Memory B cell (primary cell): ENCODE results near the gene ZNRF3.

ENCODE experiments used
- ATAC-seq: fragments of 150-1000 bp; cut with Tn5 transposase; 2 replicates; pipeline ENCODE4 v1.10.0; 2021; ENCODE audit warnings: low read depth, mild to moderate bottlenecking, moderate library complexity
- DNase-seq, 2 donors: peaks; one replicate each; pipeline ENCODE4 v3.0.0; 2022; ENCODE audit warnings: low spot score in 2 of 2
- H3K27ac Mint-ChIP-seq: one replicate; pipeline ENCODE4 v1.8.0; 2022; ENCODE audit warnings: mild to moderate bottlenecking, moderate library complexity, mixed read lengths
- H3K27me3 Mint-ChIP-seq: one replicate; pipeline ENCODE4 v1.8.0; 2022; ENCODE audit warnings: mixed read lengths
- H3K36me3 Mint-ChIP-seq: one replicate; pipeline ENCODE4 v1.8.0; 2022; ENCODE audit warnings: mild to moderate bottlenecking, mixed read lengths
- H3K4me1 Mint-ChIP-seq: one replicate; pipeline ENCODE4 v1.8.0; 2022; ENCODE audit warnings: mixed read lengths
- H3K4me3 Mint-ChIP-seq: one replicate; pipeline ENCODE4 v1.8.0; 2022; ENCODE audit warnings: mild to moderate bottlenecking, moderate library complexity, mixed read lengths
- H3K9me3 Mint-ChIP-seq: one replicate; pipeline ENCODE4 v1.8.0; 2022; ENCODE audit warnings: mixed read lengths

ZNRF3 gene

GRCh38 chr22:28892175-28892731 lies 8.9 kb downstream of the ZNRF3 start:
- Mint-ChIP-seq H3K27me3 (no peaks in the 10 kb centered on the region), H3K4me1 (peaks cover 8% of the 10 kb centered on the region), H3K36me3 (no peaks in the 10 kb centered on the region), H3K4me3 (no peak overlapping the region), H3K27ac (no peak overlapping the region), H3K9me3 (no peaks in the 10 kb centered on the region)
- DNase-seq (no peak), ATAC-seq (no peak)

DNA sequence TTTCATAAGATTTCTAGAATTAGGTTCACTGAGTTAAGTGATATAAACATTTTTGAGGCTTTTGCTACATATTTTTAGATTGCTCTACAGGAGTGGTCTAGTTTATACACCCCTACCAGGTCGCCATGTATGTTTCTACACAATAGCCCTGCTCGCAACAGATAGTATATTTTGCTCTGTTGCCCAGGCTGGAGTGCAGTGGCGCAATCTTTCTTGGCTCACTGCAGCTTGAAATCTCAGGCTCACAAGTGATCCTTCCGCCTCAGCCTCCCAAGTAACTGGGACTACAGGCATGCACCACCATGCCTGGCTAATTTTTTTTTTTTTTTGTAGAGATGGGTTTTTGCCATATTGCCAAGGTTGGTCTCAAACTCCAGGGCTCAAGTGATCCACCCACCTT lies 10.4 kb downstream of the ZNRF3 start:
- H3K36me3 Mint-ChIP-seq: no peaks in the 10 kb centered on the region
- no peak overlapping the region for H3K27ac Mint-ChIP-seq
- H3K4me3 Mint-ChIP-seq: no peak overlapping the region
- H3K27me3 Mint-ChIP-seq: peaks cover 1% of the 10 kb centered on the region
- DNase-seq (no peak), ATAC-seq (no peak)
- no peaks in the 10 kb centered on the region for H3K9me3 Mint-ChIP-seq
- H3K4me1 Mint-ChIP-seq: peaks cover 10% of the 10 kb centered on the region

GRCh38 chr22:28894334-28894733 lies 11.0 kb downstream of the ZNRF3 start:
- DNase-seq: no peak
- peaks cover 15% of the 10 kb centered on the region for H3K4me1 Mint-ChIP-seq
- H3K36me3 Mint-ChIP-seq: no peaks in the 10 kb centered on the region

DNA sequence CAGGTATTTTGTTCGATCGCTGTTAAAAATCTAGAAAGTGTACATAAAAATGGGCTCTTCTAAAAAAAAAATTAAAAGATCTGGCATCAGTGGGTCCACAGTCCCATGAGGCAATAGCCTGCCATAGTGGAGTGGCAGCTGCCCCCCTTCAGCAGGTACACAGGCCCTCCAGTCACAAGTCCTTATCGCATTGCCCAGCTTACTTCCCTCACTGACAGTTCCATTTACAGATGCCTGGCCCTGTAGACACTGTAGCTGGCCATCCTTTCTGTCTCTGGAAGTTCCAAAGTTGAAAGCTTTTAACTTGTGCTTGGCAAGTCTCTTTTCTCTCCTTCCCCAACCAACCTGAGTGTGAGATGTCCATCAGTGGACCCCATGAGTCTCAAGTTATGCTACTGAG lies 11.4 kb downstream of the ZNRF3 start:
- DNase-seq (no peak), ATAC-seq (no peak)
- Mint-ChIP-seq H3K9me3 (no peaks in the 10 kb centered on the region), H3K27me3 (peaks cover 1% of the 10 kb centered on the region), H3K27ac (no peak overlapping the region), H3K4me1 (peaks cover 16% of the 10 kb centered on the region), H3K36me3 (no peaks in the 10 kb centered on the region), H3K4me3 (no peak overlapping the region)

More at GRCh38 chr22:28894334-28894733, 11.0 kb downstream of the ZNRF3 start:
- ATAC-seq: no peak
- H3K27ac Mint-ChIP-seq: no peak overlapping the region
- H3K9me3 Mint-ChIP-seq: no peaks in the 10 kb centered on the region
- H3K4me3 Mint-ChIP-seq: no peak overlapping the region
- H3K27me3 Mint-ChIP-seq: peaks cover 1% of the 10 kb centered on the region

DNA sequence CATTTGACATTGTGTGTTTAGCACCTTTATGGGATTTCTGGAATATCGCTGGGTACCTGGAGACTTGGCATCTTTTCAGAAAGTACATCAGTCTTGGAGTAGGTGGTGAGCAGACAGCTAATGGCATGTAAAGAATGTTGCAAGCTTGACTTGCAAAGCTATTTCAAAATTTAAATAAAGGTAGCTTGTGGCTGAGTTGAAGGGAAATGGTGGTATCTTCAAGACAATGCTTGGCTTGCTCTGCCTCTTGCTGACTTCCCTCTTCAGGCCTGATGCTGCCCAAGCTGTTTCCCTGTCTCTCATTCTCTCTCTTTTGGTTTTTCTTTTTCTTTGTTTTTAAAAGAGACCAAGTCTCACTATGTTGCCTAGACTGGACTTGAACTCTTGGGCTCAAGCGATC lies 13.2 kb downstream of the ZNRF3 start:
- Mint-ChIP-seq H3K4me3 (no peak overlapping the region), H3K9me3 (no peaks in the 10 kb centered on the region), H3K27me3 (peaks cover 4% of the 10 kb centered on the region), H3K27ac (no peak overlapping the region), H3K36me3 (no peaks in the 10 kb centered on the region), H3K4me1 (peaks cover 22% of the 10 kb centered on the region)
- ATAC-seq (peak; percentile 60), DNase-seq (no peak)

- H3K36me3 Mint-ChIP-seq: no peaks in the 10 kb centered on the region
- ATAC-seq: no peak
Measured at GRCh38 chr22:28898233-28898629, 14.9 kb downstream of the ZNRF3 start.

GRCh38 chr22:28899199-28899853 lies 16.0 kb downstream of the ZNRF3 start:
- DNase-seq: no peak
- ATAC-seq: peak; percentile 59
- peaks cover 22% of the 10 kb centered on the region for H3K4me1 Mint-ChIP-seq
- H3K36me3 Mint-ChIP-seq: no peaks in the 10 kb centered on the region
- peaks cover 4% of the 10 kb centered on the region for H3K27me3 Mint-ChIP-seq
- no peaks in the 10 kb centered on the region for H3K9me3 Mint-ChIP-seq
- H3K27ac Mint-ChIP-seq: no peak overlapping the region
- H3K4me3 Mint-ChIP-seq: peak overlapping the region; percentile 5

More at GRCh38 chr22:28898233-28898629, 14.9 kb downstream of the ZNRF3 start:
- no peak for DNase-seq
- Mint-ChIP-seq H3K4me3 (no peak overlapping the region), H3K27ac (no peak overlapping the region), H3K27me3 (peaks cover 4% of the 10 kb centered on the region), H3K9me3 (no peaks in the 10 kb centered on the region), H3K4me1 (peaks cover 22% of the 10 kb centered on the region)

GRCh38 chr22:28900379-28900925 lies 17.1 kb downstream of the ZNRF3 start:
- Mint-ChIP-seq H3K27me3 (peaks cover 4% of the 10 kb centered on the region), H3K9me3 (no peaks in the 10 kb centered on the region), H3K27ac (no peak overlapping the region), H3K4me1 (peaks cover 22% of the 10 kb centered on the region), H3K4me3 (no peak overlapping the region), H3K36me3 (no peaks in the 10 kb centered on the region)
- DNase-seq: no peak
- no peak for ATAC-seq

DNA sequence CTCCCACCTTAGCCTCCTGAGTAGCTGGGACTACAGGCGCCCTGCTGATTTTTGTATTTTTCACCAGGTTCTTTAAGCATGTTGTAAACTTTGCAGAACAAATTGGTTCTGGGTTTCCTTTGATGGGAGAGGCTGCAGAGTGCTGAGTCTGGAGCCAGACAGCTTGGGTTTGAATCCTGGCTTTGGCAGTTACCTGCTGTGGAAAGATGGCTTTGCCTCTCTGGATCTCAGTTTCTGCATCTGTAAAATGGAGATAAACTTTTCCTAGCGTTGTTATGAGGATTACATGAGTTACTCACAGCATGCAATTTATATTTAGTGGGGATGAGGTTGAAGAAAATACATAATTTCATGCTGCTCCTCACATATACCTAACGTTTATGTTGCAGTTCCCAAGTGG lies 19.1 kb downstream of the ZNRF3 start:
- Mint-ChIP-seq H3K27me3 (peaks cover 4% of the 10 kb centered on the region), H3K9me3 (no peaks in the 10 kb centered on the region), H3K4me1 (peaks cover 13% of the 10 kb centered on the region), H3K27ac (no peak overlapping the region), H3K36me3 (no peaks in the 10 kb centered on the region), H3K4me3 (no peak overlapping the region)
- no peak for ATAC-seq
- no peak for DNase-seq

- ATAC-seq: no peak
- DNase-seq: no peak
- H3K36me3 Mint-ChIP-seq: no peaks in the 10 kb centered on the region
- H3K27me3 Mint-ChIP-seq: peaks cover 3% of the 10 kb centered on the region
- H3K4me1 Mint-ChIP-seq: peaks cover 11% of the 10 kb centered on the region
- H3K4me3 Mint-ChIP-seq: no peak overlapping the region
- no peak overlapping the region for H3K27ac Mint-ChIP-seq
- no peaks in the 10 kb centered on the region for H3K9me3 Mint-ChIP-seq
Measured at GRCh38 chr22:28903080-28903479, 19.7 kb downstream of the ZNRF3 start.

DNA sequence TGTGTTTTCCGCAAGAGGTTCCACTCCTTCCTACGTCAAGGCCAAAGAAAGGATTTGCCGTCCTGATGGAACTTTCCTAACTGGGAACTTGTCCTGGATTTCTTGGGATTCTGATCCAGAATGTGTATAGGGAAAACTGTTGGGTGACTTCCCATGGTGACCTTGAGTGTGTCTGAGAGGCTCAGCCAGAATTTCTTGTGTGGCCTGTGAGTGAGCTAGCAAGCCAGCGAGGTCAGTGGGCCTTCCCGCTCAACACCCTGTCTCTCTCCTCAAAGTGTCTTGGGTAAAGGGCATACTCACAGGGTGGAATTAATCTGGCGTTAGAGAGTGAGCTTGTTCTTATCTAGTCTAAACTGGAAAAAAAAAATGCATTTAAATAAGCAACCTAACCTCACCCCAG lies 20.4 kb downstream of the ZNRF3 start:
- Mint-ChIP-seq H3K36me3 (no peaks in the 10 kb centered on the region), H3K4me3 (no peak overlapping the region), H3K4me1 (peaks cover 11% of the 10 kb centered on the region), H3K27me3 (peaks cover 3% of the 10 kb centered on the region), H3K9me3 (no peaks in the 10 kb centered on the region), H3K27ac (no peak overlapping the region)
- DNase-seq (no peak), ATAC-seq (no peak)

GRCh38 chr22:28904211-28904896 lies 21.0 kb downstream of the ZNRF3 start:
- peaks cover 3% of the 10 kb centered on the region for H3K27me3 Mint-ChIP-seq
- H3K4me1 Mint-ChIP-seq: peaks cover 6% of the 10 kb centered on the region
- DNase-seq: no peak

GRCh38 chr22:28905256-28905832 lies 22.0 kb downstream of the ZNRF3 start:
- Mint-ChIP-seq H3K27ac (no peak overlapping the region), H3K27me3 (peaks cover 3% of the 10 kb centered on the region), H3K9me3 (no peaks in the 10 kb centered on the region), H3K4me1 (peaks cover 2% of the 10 kb centered on the region), H3K36me3 (no peaks in the 10 kb centered on the region), H3K4me3 (no peak overlapping the region)
- ATAC-seq (no peak), DNase-seq (no peak)

More at GRCh38 chr22:28904211-28904896, 21.0 kb downstream of the ZNRF3 start:
- ATAC-seq: no peak
- Mint-ChIP-seq H3K4me3 (no peak overlapping the region), H3K27ac (no peak overlapping the region), H3K36me3 (no peaks in the 10 kb centered on the region), H3K9me3 (no peaks in the 10 kb centered on the region)

- Mint-ChIP-seq H3K4me3 (no peak overlapping the region), H3K9me3 (no peaks in the 10 kb centered on the region), H3K27ac (no peak overlapping the region), H3K27me3 (peaks cover 1% of the 10 kb centered on the region), H3K36me3 (no peaks in the 10 kb centered on the region), H3K4me1 (peaks cover under 1% of the 10 kb centered on the region)
- no peak for DNase-seq
- ATAC-seq: no peak
Measured at GRCh38 chr22:28906312-28906711, 22.9 kb downstream of the ZNRF3 start.
